K562 (cell line): ENCODE data around the gene PQBP1. TPM values are rescaled to one million over a fixed set of nuclear protein-coding genes. Genes with fewer than 3 reads are reported as not detected.

Experiments used
- ARID4B ChIP-seq: sonication (generic); formaldehyde crosslinking; IDR thresholded peaks from 2 replicates; pipeline ENCODE4 v1.8.0; 2022; ENCODE audit warnings: mild to moderate bottlenecking, missing genetic modification reagents
- CBFB ChIP-seq: sonication (generic); formaldehyde crosslinking; IDR thresholded peaks from 2 replicates; pipeline ENCODE4 v1.4.0; 2020; ENCODE audit warnings: mild to moderate bottlenecking, missing genetic modification reagents
- E4F1 ChIP-seq: fragments of 250-450 bp; sonication (Bioruptor Pico); IDR thresholded peaks from 2 replicates; pipeline ENCODE4 v1.5.0; 2021; ENCODE audit warnings: mild to moderate bottlenecking, borderline replicate concordance
- GATA2 ChIP-seq: sonication (generic); formaldehyde crosslinking; IDR thresholded peaks from 2 replicates; pipeline ENCODE4 v1.4.0; 2020; ENCODE audit warnings: mild to moderate bottlenecking, missing genetic modification reagents
- MCM3 ChIP-seq: fragments of 450-650 bp; IDR thresholded peaks from 2 replicates; pipeline ENCODE4 v1.6.1; 2016
- MLLT1 ChIP-seq, 2 experiments: fragments of 450-650 bp; IDR thresholded peaks; 2 replicates each; pipeline ENCODE4 v1.6.1; 2016
- PHF20 ChIP-seq: fragments of 450-650 bp; IDR thresholded peaks from 2 replicates; pipeline ENCODE4 v1.6.1; 2018; ENCODE audit not compliant: partially characterized antibody
- ZBTB26 ChIP-seq: fragments of 450-650 bp; formaldehyde crosslinking; IDR thresholded peaks from 2 replicates; pipeline ENCODE4 v1.4.0; 2022; ENCODE audit warnings: missing genetic modification characterization
- ZNF23 ChIP-seq: fragments of 250-450 bp; sonication (Bioruptor Pico); IDR thresholded peaks from 2 replicates; pipeline ENCODE4 v1.4.0; 2020; ENCODE audit warnings: mild to moderate bottlenecking
- ZNF253 ChIP-seq: fragments of 250-450 bp; sonication (Bioruptor Pico); conservative IDR thresholded peaks from 2 replicates; pipeline ENCODE4 v1.6.1; 2021; ENCODE audit warnings: mild to moderate bottlenecking
- ZNF655 ChIP-seq: fragments of 250-450 bp; sonication (Bioruptor Pico); IDR thresholded peaks from 2 replicates; pipeline ENCODE4 v1.5.0; 2021
- polyA plus RNA-seq, 8 experiments: library from polyadenylated mRNA; depleted of rRNA in 4 of 8; stranded (reverse) in 5 of 8; unstranded in 3 of 8; fragments of >200 nt; fragmentation: Nextera tagmentation in 2 of 8; fragmentation: Illumina TruSeq in 1 of 8; extraction: Ambion mirVana in 2 of 8; extraction: Trizol in 1 of 8; gene quantifications; 2 replicates each; pipeline versions ENCODE4 v1.2.1 to v1.2.3, GENCODE V29; 2011 to 2014; ENCODE audit warnings: inconsistent platforms in 1 of 8, missing spikeins in 1 of 8
- total RNA-seq, 7 experiments: library from RNA; depleted of rRNA in 6 of 7; stranded (reverse); fragments of >200 nt in 6 of 7; fragmentation: Illumina TruSeq in 2 of 7; extraction: Trizol in 2 of 7; gene quantifications; 2 replicates each; pipeline versions ENCODE4 v1.2.1 to v1.2.3, GENCODE V29; 2011 to 2021; ENCODE audit warnings: low replicate concordance in 1 of 7

PQBP1 gene
- total and polyA plus RNA-seq, 9 of the 15 experiments (the other 6 are each of a cell fraction or from before 2014, with no cell fraction given): 41.3 to 262 (median 112) TPM

- TF ChIP-seq E4F1 (CRISPR knock-in tag) (peak; percentile 69; the same call in 1 of the 2 replicates), ZNF655 (0 out of 2 replicates have a peak, but pooled peaks have one; percentile 80), GATA2 (peak; percentile 58), ARID4B (CRISPR knock-in tag) (peak; percentile 97), ZNF23 (CRISPR knock-in tag) (no peak), ZNF253 (CRISPR knock-in tag) (peak; percentile 77; the same call in 1 of the 2 replicates), MLLT1 (IDR thresholded peaks at IDR 0.05) (peak in 1 of 2 experiments; percentile 45; a peak in 1 of 4 replicates), MCM3 (no peak), PHF20 (peak; percentile 83), ZBTB26 (CRISPR knock-in tag) (no peak; the same call in none of the 2 replicates), CBFB (CRISPR knock-in tag) (0 out of 2 replicates have a peak, but pooled peaks have one; percentile 55)
Observed at GRCh38 chrX:48911412-48912182, 13.9 kb downstream of the PQBP1 start, which contains the start of gene SLC35A2 (continued).
